Smooth muscle cell (in vitro differentiated cells): ENCODE results near the gene CDH2. TPM values are rescaled to one million over a fixed set of nuclear protein-coding genes. Genes with fewer than 3 reads are reported as not detected.
A peak's percentile ranks its signal among the peaks of the same experiment; 100 is the strongest.

ENCODE experiments used
- DNase-seq: peaks from one replicate; lab custom pipeline; 2025; ENCODE audit not compliant: unreplicated experiment; lab: John Stamatoyannopoulos, UW
- H2AFZ ChIP-seq: fragments of 200-600 bp; sonication (generic); 2 replicates; pipeline ENCODE4 v1.6.0; 2016; ENCODE audit warnings: antibody characterized with exemption, low read depth, mild to moderate bottlenecking
- H3F3A ChIP-seq: fragments of 200-600 bp; sonication (generic); 2 replicates; pipeline ENCODE4 v1.6.0; 2017; ENCODE audit warnings: antibody characterized with exemption, low read depth
- H3K27ac ChIP-seq: fragments of 200-600 bp; sonication (generic); 2 replicates; pipeline ENCODE4 v1.5.1; 2016; ENCODE audit warnings: low read depth, mild to moderate bottlenecking
- H3K27me3 ChIP-seq: fragments of 200-600 bp; sonication (generic); 2 replicates; pipeline ENCODE4 v1.6.1; 2016; ENCODE audit warnings: low read depth, mild to moderate bottlenecking
- H3K36me3 ChIP-seq: fragments of 200-600 bp; sonication (generic); 2 replicates; pipeline ENCODE4 v1.5.1; 2016; ENCODE audit warnings: low read depth
- H3K4me1 ChIP-seq: fragments of 200-600 bp; sonication (generic); 2 replicates; pipeline ENCODE4 v1.5.1; 2016; ENCODE audit warnings: low read depth
- H3K4me2 ChIP-seq: fragments of 200-600 bp; sonication (generic); 2 replicates; pipeline ENCODE4 v1.6.0; 2016; ENCODE audit warnings: mild to moderate bottlenecking
- H3K4me3 ChIP-seq: fragments of 200-600 bp; sonication (generic); 2 replicates; pipeline ENCODE4 v1.5.1; 2016; ENCODE audit warnings: mild to moderate bottlenecking
- H3K79me2 ChIP-seq: fragments of 200-600 bp; sonication (generic); 2 replicates; pipeline ENCODE4 v1.6.0; 2016; ENCODE audit warnings: low read depth, mild to moderate bottlenecking
- H3K9ac ChIP-seq: fragments of 200-600 bp; sonication (generic); 2 replicates; pipeline ENCODE4 v1.6.0; 2016; ENCODE audit warnings: low read depth
- H3K9me3 ChIP-seq: fragments of 200-600 bp; sonication (generic); replicated peaks from 2 replicates; pipeline ENCODE4 v1.5.1; 2016; ENCODE audit warnings: low read depth
- H4K20me1 ChIP-seq: fragments of 200-600 bp; sonication (generic); 2 replicates; pipeline ENCODE4 v1.6.0; 2016; ENCODE audit warnings: low read depth
- WGBS: methylation state at CpG from one replicate; pipeline ENCODE4 v1.1.7; 2016; ENCODE audit warnings: low lambda C conversion rate; 5-methylcytosine and 5-hydroxymethylcytosine counted together
- polyA plus RNA-seq: library from polyadenylated mRNA; unstranded; fragments of >200 nt; fragmentation: Nextera tagmentation; extraction: Ambion mirVana; gene quantifications from 2 replicates; pipeline ENCODE4 v1.2.1, GENCODE V29; 2016
- total RNA-seq: library from RNA; depleted of rRNA; stranded (reverse); fragments of >200 nt; gene quantifications from 2 replicates; pipeline ENCODE4 v1.2.3, GENCODE V29; 2014
- TF ChIP-seq, protein P1 (sequence below): fragments of 200-600 bp; sonication (generic); IDR thresholded peaks from 2 replicates; pipeline ENCODE4 v1.5.1; 2017; ENCODE audit warnings: borderline replicate concordance, mild to moderate bottlenecking, antibody characterized with exemption; ENCODE audit not compliant: insufficient read depth, poor library complexity, severe bottlenecking

Gene CDH2
- total and polyA plus RNA-seq, 2 experiments from 2014 or later: 132 to 251 TPM

DNA sequence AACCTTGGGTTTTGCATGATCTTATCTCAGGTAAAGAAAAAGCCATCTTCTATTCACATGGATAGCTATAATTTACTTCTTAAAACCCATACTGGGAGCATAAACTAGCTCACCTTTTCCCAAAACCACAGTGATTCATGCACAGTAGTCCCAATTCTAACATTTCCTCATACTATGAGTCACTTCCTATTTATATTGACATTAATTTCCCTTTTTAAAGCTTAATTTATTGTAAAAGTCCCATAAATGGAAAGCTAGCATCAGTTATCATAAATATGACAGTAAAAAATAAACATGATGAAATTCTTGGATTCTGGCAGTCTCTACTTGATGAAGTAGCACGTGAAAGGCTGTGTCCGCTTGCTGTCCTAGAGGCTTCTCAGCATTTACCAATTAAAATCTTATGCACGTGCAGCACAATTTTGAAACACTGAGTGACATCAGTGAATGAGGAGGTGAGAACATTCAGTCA is 180.1 kb downstream of the CDH2 start:
- H3K9me3 ChIP-seq: no peaks in the 10 kb centered on the region
- H3K79me2 ChIP-seq: no peaks in the 10 kb centered on the region
- no peak overlapping the region for H2AFZ ChIP-seq
- no peaks in the 10 kb centered on the region for H3K4me1 ChIP-seq
- no peak overlapping the region for H3K27ac ChIP-seq
- no peak for DNase-seq
- H3F3A ChIP-seq: peaks cover 2% of the 10 kb centered on the region
- no peak overlapping the region for H3K4me2 ChIP-seq
- H3K36me3 ChIP-seq: peaks cover 9% of the 10 kb centered on the region
- TF ChIP-seq, protein P1, sequence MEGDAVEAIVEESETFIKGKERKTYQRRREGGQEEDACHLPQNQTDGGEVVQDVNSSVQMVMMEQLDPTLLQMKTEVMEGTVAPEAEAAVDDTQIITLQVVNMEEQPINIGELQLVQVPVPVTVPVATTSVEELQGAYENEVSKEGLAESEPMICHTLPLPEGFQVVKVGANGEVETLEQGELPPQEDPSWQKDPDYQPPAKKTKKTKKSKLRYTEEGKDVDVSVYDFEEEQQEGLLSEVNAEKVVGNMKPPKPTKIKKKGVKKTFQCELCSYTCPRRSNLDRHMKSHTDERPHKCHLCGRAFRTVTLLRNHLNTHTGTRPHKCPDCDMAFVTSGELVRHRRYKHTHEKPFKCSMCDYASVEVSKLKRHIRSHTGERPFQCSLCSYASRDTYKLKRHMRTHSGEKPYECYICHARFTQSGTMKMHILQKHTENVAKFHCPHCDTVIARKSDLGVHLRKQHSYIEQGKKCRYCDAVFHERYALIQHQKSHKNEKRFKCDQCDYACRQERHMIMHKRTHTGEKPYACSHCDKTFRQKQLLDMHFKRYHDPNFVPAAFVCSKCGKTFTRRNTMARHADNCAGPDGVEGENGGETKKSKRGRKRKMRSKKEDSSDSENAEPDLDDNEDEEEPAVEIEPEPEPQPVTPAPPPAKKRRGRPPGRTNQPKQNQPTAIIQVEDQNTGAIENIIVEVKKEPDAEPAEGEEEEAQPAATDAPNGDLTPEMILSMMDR: no peak
- no peaks in the 10 kb centered on the region for H3K27me3 ChIP-seq
- no peaks in the 10 kb centered on the region for H4K20me1 ChIP-seq
- no peak overlapping the region for H3K9ac ChIP-seq
- WGBS: 89% methylated on average over 3 of the region's 3 CpGs
- H3K4me3 ChIP-seq: no peak overlapping the region

DNA sequence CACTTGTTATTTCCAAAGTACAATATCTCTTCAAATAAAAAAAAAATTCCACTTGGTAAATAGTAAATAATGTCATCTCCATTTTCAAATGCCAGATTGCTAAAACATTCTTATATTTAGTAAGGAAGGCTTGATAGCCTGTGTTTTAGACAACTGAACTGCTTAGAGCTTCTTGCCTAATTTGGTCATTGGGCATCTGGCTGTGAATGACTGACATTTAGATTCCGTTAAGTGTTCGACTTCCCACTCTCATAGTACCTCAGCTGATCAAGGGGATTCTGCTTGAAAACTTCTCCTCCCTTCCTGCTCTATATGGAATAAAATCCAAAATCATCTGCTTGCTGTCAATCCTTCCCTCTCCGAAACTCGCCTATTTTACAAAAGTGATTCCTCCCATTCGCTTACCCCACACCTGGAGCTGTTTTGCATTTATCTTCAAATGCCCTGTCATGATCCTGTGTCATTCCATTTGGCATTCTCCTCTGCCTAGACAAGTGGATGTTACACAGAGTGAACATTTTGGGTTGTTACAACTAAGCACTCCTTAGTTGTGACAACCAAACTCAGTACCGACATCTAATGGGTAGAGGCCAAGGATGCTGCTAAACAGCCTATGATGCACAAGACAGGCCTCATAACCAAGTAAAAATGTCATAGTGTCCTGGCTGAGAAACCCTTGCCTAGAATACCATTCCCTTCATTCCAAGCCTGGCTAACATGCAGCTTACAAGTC is 181.0 kb downstream of the CDH2 start:
- no peaks in the 10 kb centered on the region for H3K79me2 ChIP-seq
- TF ChIP-seq, protein P1: no peak
- H3K9ac ChIP-seq: no peak overlapping the region
- no peaks in the 10 kb centered on the region for H3K27me3 ChIP-seq
- no peak overlapping the region for H2AFZ ChIP-seq
- no peaks in the 10 kb centered on the region for H3K9me3 ChIP-seq
- no peak overlapping the region for H3K4me2 ChIP-seq
- H3F3A ChIP-seq: peaks cover 3% of the 10 kb centered on the region
- peaks cover 4% of the 10 kb centered on the region for H4K20me1 ChIP-seq
- WGBS: 95% methylated on average over 6 of the region's 6 CpGs
- no peak overlapping the region for H3K4me3 ChIP-seq
- H3K36me3 ChIP-seq: peaks cover 9% of the 10 kb centered on the region
- no peak overlapping the region for H3K27ac ChIP-seq
- DNase-seq: no peak
- H3K4me1 ChIP-seq: no peaks in the 10 kb centered on the region

DNA sequence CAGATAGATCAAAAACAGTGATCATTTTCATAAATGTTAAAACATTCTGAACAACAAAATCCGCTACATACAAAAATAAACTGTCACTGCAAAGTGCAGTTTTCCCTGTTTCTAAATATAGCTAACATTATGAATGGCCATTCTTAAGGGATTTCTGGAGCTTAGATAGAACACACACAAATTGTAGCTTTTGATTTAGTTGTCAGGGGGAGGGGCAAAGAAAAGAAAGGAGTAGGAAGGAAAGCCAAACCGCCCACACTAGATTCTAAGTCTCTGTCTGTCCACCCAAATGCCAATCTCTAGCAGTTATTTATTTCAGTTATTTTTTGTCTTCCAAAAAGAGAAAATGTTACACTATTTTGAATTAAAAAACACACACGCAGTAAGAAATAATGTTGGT is 182.4 kb downstream of the CDH2 start:
- peak overlapping the region; percentile 11 for H3K27ac ChIP-seq
- H3F3A ChIP-seq: peaks cover 3% of the 10 kb centered on the region
- DNase-seq: no peak
- H3K36me3 ChIP-seq: peaks cover 9% of the 10 kb centered on the region
- no peak overlapping the region for H3K9ac ChIP-seq
- H3K4me2 ChIP-seq: peak overlapping the region; percentile 9
- no peak overlapping the region for H3K4me3 ChIP-seq
- H3K79me2 ChIP-seq: no peaks in the 10 kb centered on the region
- 51% methylated on average over 3 of the region's 3 CpGs for WGBS
- H2AFZ ChIP-seq: no peak overlapping the region
- no peaks in the 10 kb centered on the region for H3K4me1 ChIP-seq
- no peaks in the 10 kb centered on the region for H3K9me3 ChIP-seq
- H4K20me1 ChIP-seq: peaks cover 4% of the 10 kb centered on the region
- TF ChIP-seq, protein P1: no peak
- no peaks in the 10 kb centered on the region for H3K27me3 ChIP-seq

DNA sequence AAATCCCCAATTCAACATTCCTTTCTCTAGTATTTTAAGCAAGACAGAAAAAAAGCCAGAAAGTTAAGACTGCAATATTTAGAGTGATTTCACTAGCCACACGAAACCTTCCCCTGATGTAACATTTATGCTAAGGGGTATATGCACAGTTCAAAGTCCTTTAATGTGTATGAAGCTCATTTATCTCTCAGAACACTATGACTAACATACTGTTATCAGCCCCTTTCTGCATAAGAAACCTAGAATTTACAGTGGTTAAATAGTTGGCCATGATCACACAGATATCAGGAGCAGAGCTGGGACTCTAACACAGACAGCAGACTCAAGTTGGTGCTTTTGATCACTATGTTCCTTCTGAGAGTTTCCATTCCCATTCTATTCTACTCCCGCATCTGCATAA is 185.5 kb downstream of the CDH2 start:
- DNase-seq: no peak
- no peak overlapping the region for H2AFZ ChIP-seq

More for the DNA sequence above, 185.5 kb downstream of the CDH2 start:
- Histone ChIP-seq H3K4me1 (no peaks in the 10 kb centered on the region), H3K79me2 (no peaks in the 10 kb centered on the region), H3K27me3 (no peaks in the 10 kb centered on the region), H4K20me1 (peaks cover 4% of the 10 kb centered on the region), H3K4me2 (peak overlapping the region; percentile 75), H3K4me3 (no peak overlapping the region), H3K9ac (no peak overlapping the region), H3K27ac (peak overlapping the region; percentile 25), H3K36me3 (peaks cover 14% of the 10 kb centered on the region), H3K9me3 (no peaks in the 10 kb centered on the region), H3F3A (peaks cover 3% of the 10 kb centered on the region)
- TF ChIP-seq, protein P1: no peak
- WGBS: 27% methylated on average over 2 of the region's 2 CpGs
